ENCODE data around the gene MUS81.

MUS81 gene

GRCh38 chr11:65906602-65907001, 46.4 kb downstream of the MUS81 start:
- Histone ChIP-seq H3K27me3 (ENCODE audit: insufficient read depth, poor library complexity, severe bottlenecking) (no peaks in the 10 kb centered on the region), H3K4me3 (replicated peaks; ENCODE audit: insufficient read depth, low read length) (no peak overlapping the region), H3K27ac (replicated peaks) (no peak overlapping the region)
- no peak for DNase-seq (ENCODE audit: low read depth in 1 of 2, low spot score in 1 of 2)
- TF ChIP-seq CTCF (IDR thresholded peaks at IDR 0.05; ENCODE audit: insufficient read depth, low read length) (no peak), GABPA (IDR thresholded peaks at IDR 0.05; ENCODE audit: low read depth) (no peak), REST (IDR thresholded peaks at IDR 0.05; ENCODE audit: insufficient replicate concordance, low read depth) (no peak), SPI1 (IDR thresholded peaks at IDR 0.05; ENCODE audit: borderline replicate concordance, low read depth) (no peak), POLR2AphosphoS5 (IDR thresholded peaks at IDR 0.05; ENCODE audit: low read depth) (no peak)

- Histone ChIP-seq H3K27me3 (ENCODE audit: insufficient read depth, poor library complexity, severe bottlenecking) (no peaks in the 10 kb centered on the region), H3K4me3 (replicated peaks; ENCODE audit: insufficient read depth, low read length) (no peak overlapping the region), H3K27ac (replicated peaks) (no peak overlapping the region)
- DNase-seq (ENCODE audit: low read depth in 1 of 2, low spot score in 1 of 2), result no peak
- no peak for TF ChIP-seq REST (IDR thresholded peaks at IDR 0.05; ENCODE audit: insufficient replicate concordance, low read depth)
- TF ChIP-seq POLR2AphosphoS5 (IDR thresholded peaks at IDR 0.05; ENCODE audit: low read depth), result no peak
- no peak for TF ChIP-seq SPI1 (IDR thresholded peaks at IDR 0.05; ENCODE audit: borderline replicate concordance, low read depth)
- TF ChIP-seq GABPA (IDR thresholded peaks at IDR 0.05; ENCODE audit: low read depth), result no peak
- no peak for TF ChIP-seq CTCF (IDR thresholded peaks at IDR 0.05; ENCODE audit: insufficient read depth, low read length)
Observed at GRCh38 chr11:65907878-65908277, 47.6 kb downstream of the MUS81 start.

GRCh38 chr11:65911682-65912568, 51.7 kb downstream of the MUS81 start:
- Histone ChIP-seq H3K27me3 (ENCODE audit: insufficient read depth, poor library complexity, severe bottlenecking) (no peaks in the 10 kb centered on the region), H3K4me3 (replicated peaks; ENCODE audit: insufficient read depth, low read length) (no peak overlapping the region), H3K27ac (replicated peaks) (0 out of 2 replicates have a peak overlapping the region, but pooled peaks have one; percentile 27)
- no peak for DNase-seq (ENCODE audit: low read depth in 1 of 2, low spot score in 1 of 2)
- TF ChIP-seq SPI1 (IDR thresholded peaks at IDR 0.05; ENCODE audit: borderline replicate concordance, low read depth), result peak; percentile 74
- peak; percentile 45 for TF ChIP-seq REST (IDR thresholded peaks at IDR 0.05; ENCODE audit: insufficient replicate concordance, low read depth)
- TF ChIP-seq GABPA (IDR thresholded peaks at IDR 0.05; ENCODE audit: low read depth), result no peak

All from HL-60 (cell line).